K562 (cell line): ENCODE results near the gene NYAP1. TPM values are rescaled to one million over a fixed set of nuclear protein-coding genes. Genes with fewer than 3 reads are reported as not detected.
A peak's percentile ranks its signal among the peaks of the same experiment; 100 is the strongest.

Experiments used
- ATF1 ChIP-seq, 2 experiments: fragments of 450-650 bp in 1 of 2; IDR thresholded peaks; 2 replicates each; pipeline ENCODE4 v1.6.1; 2016; ENCODE audit warnings: missing compliant biosample characterization in 1 of 2, missing genetic modification characterization in 1 of 2
- CEBPG ChIP-seq, 3 experiments: fragments of 200-800 bp in 1 of 3; sonication (Bioruptor generic) in 1 of 3; sonication (generic) in 1 of 3; formaldehyde crosslinking in 1 of 3; IDR thresholded peaks in 2 of 3; conservative IDR thresholded peaks in 1 of 3; 2 replicates each; pipeline versions ENCODE4 v1.6.1 to v1.8.0; 2016 to 2022; ENCODE audit warnings: missing compliant biosample characterization in 2 of 3, missing genetic modification characterization in 2 of 3, mild to moderate bottlenecking in 1 of 3, missing genetic modification reagents in 1 of 3
- ESRRA ChIP-seq: fragments of 450-650 bp; IDR thresholded peaks from 2 replicates; pipeline ENCODE4 v1.6.1; 2014; ENCODE audit warnings: low read depth, mild to moderate bottlenecking, moderate library complexity, borderline replicate concordance
- FUS ChIP-seq: fragments of 200-400 bp; formaldehyde crosslinking; optimal IDR thresholded peaks from 2 replicates; pipeline ENCODE3; 2017; ENCODE audit warnings: low read depth, low read length
- HCFC1 ChIP-seq: IDR thresholded peaks from 2 replicates; pipeline ENCODE4 v1.6.1; 2012; ENCODE audit warnings: low read depth, low read length, improper control_type of control experiment
- HDGF ChIP-seq: fragments of 450-650 bp; IDR thresholded peaks from 2 replicates; pipeline ENCODE4 v1.6.1; 2016
- MAFF ChIP-seq: IDR thresholded peaks from 2 replicates; pipeline ENCODE4 v1.6.1; 2012; ENCODE audit warnings: low read length, improper control_type of control experiment
- MEF2D ChIP-seq: conservative IDR thresholded peaks from 2 replicates; pipeline ENCODE4 v1.6.1; 2016; ENCODE audit warnings: low read depth, missing genetic modification characterization, missing compliant biosample characterization
- MTF1 ChIP-seq: fragments of 250-450 bp; sonication (Bioruptor Pico); IDR thresholded peaks from 2 replicates; pipeline ENCODE4 v1.9.0; 2021; ENCODE audit warnings: moderate library complexity, mild to moderate bottlenecking, inconsistent platforms, borderline replicate concordance
- NBN ChIP-seq: fragments of 450-650 bp; IDR thresholded peaks from 2 replicates; pipeline ENCODE4 v1.6.1; 2016; ENCODE audit warnings: low read depth, mild to moderate bottlenecking
- NCOA6 ChIP-seq: fragments of 450-650 bp; IDR thresholded peaks from 2 replicates; pipeline ENCODE4 v1.6.1; 2017; ENCODE audit warnings: mild to moderate bottlenecking
- PHF20 ChIP-seq: fragments of 450-650 bp; IDR thresholded peaks from 2 replicates; pipeline ENCODE4 v1.6.1; 2018; ENCODE audit not compliant: partially characterized antibody
- POLR2B ChIP-seq: fragments of 450-650 bp; IDR thresholded peaks from 2 replicates; pipeline ENCODE4 v1.6.1; 2018; ENCODE audit warnings: low read depth; ENCODE audit not compliant: partially characterized antibody
- RAD21 ChIP-seq, 2 experiments: fragments of 250-450 bp in 1 of 2; fragments of 450-650 bp in 1 of 2; sonication (Bioruptor Pico) in 1 of 2; formaldehyde crosslinking in 1 of 2; IDR thresholded peaks in 1 of 2; conservative IDR thresholded peaks in 1 of 2; 2 replicates each; pipeline versions ENCODE4 v1.4.0 to v1.8.0; 2020 to 2022; ENCODE audit warnings: mild to moderate bottlenecking in 2 of 2, moderate library complexity in 1 of 2
- RBM34 ChIP-seq: fragments of 200-400 bp; formaldehyde crosslinking; IDR thresholded peaks from 2 replicates; pipeline ENCODE4 v1.6.1; 2018; ENCODE audit warnings: low read length, borderline replicate concordance; ENCODE audit not compliant: insufficient read depth
- SNRNP70 ChIP-seq: fragments of 200-400 bp; formaldehyde crosslinking; optimal IDR thresholded peaks from 2 replicates; pipeline ENCODE3; 2017; ENCODE audit warnings: low read depth, low read length
- SUPT5H ChIP-seq: fragments of 450-650 bp; IDR thresholded peaks from 2 replicates; pipeline ENCODE4 v1.6.1; 2016
- XRCC5 ChIP-seq: fragments of 200-400 bp; formaldehyde crosslinking; IDR thresholded peaks from 2 replicates; pipeline ENCODE4 v1.6.1; 2017; ENCODE audit warnings: low read depth, mild to moderate bottlenecking, low read length
- ZBED1 ChIP-seq: IDR thresholded peaks from 2 replicates; pipeline ENCODE4 v1.6.1; 2014
- ZNF79 ChIP-seq: fragments of 250-450 bp; sonication (Bioruptor Pico); IDR thresholded peaks from 2 replicates; pipeline ENCODE4 v1.4.0; 2020; ENCODE audit warnings: low read depth, mild to moderate bottlenecking, moderate library complexity
- polyA plus RNA-seq, 8 experiments: library from polyadenylated mRNA; depleted of rRNA in 4 of 8; stranded (reverse) in 5 of 8; unstranded in 3 of 8; fragments of >200 nt; fragmentation: Nextera tagmentation in 2 of 8; fragmentation: Illumina TruSeq in 1 of 8; extraction: Ambion mirVana in 2 of 8; extraction: Trizol in 1 of 8; gene quantifications; 2 replicates each; pipeline versions ENCODE4 v1.2.1 to v1.2.3, GENCODE V29; 2011 to 2014; ENCODE audit warnings: inconsistent platforms in 1 of 8, missing spikeins in 1 of 8
- total RNA-seq, 7 experiments: library from RNA; depleted of rRNA in 6 of 7; stranded (reverse); fragments of >200 nt in 6 of 7; fragmentation: Illumina TruSeq in 2 of 7; extraction: Trizol in 2 of 7; gene quantifications; 2 replicates each; pipeline versions ENCODE4 v1.2.1 to v1.2.3, GENCODE V29; 2011 to 2021; ENCODE audit warnings: low replicate concordance in 1 of 7
- TF ChIP-seq, protein P1 (sequence below): sonication (generic); formaldehyde crosslinking; IDR thresholded peaks from 2 replicates; pipeline ENCODE4 v1.8.0; 2023; ENCODE audit warnings: mild to moderate bottlenecking, missing genetic modification reagents
- TF ChIP-seq, protein P2 (sequence below): sonication (generic); formaldehyde crosslinking; IDR thresholded peaks from 2 replicates; pipeline ENCODE4 v1.8.1; 2022; ENCODE audit warnings: missing genetic modification reagents

NYAP1 gene
- total and polyA plus RNA-seq, 9 of the 15 experiments (the other 6 are each of a cell fraction or from before 2014, with no cell fraction given), result 0.11 to 0.88 (median 0.22) TPM; not detected in 2

DNA sequence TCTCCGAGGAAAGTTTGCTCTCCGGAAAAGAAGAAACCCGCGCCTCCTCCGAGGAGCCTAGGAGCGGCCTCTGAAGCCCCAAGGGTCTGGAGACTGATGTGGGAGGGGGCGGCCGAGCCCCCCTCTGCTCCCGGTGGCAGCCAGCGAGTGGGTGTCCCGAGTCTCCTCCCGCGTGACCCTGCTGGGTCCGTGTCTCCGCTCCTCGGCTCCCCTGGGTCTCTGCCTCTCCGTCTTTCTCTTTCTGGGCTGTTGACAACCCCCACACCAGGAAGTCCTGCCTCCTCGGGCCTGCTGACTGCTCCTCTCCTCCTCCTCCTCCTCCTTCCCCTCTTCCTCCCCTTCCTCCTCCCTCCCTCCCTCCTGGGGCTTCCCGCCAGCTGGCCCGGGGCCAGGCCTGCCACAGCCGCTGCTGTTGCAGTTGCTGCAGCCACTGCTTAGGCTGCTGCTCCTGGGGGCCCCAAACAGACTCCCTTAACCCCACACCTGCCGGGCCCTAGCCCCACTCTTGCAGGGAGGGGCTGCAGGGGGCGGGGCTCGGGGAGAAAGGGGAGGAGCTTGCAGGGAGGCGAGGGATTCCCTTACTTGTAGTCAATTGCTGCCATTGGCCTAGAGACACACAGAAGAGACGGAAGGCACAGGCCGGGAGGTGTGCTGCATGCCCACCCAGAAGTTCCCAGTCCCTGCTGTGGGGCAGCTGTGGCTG, 4.6 kb upstream of the NYAP1 start, which contains the start of gene TSC22D4 (continued):
- TF ChIP-seq CEBPG (CRISPR knock-in tag; IDR thresholded peaks at IDR 0.05) (no peak), CEBPG (tag; conservative IDR thresholded peaks at IDR 0.05 in 1 of 2, IDR thresholded peaks at IDR 0.05 in 1 of 2) (no peak), HDGF (peak; percentile 99; the same call in 1 of the 2 replicates), SUPT5H (peak; percentile 90), RAD21 (CRISPR knock-in tag; conservative IDR thresholded peaks at IDR 0.05 in 1 of 2, IDR thresholded peaks at IDR 0.05 in 1 of 2) (0 out of 4 replicates have a peak, but pooled peaks of 1 of the 2 experiments have one; percentile 3), MTF1 (no peak), MAFF (no peak), SNRNP70 (no peak), ESRRA (peak; percentile 25; the same call in 1 of the 2 replicates), RBM34 (no peak), ZNF79 (CRISPR knock-in tag) (no peak), NCOA6 (no peak), HCFC1 (peak; percentile 36), PHF20 (peak; percentile 77), MEF2D (tag) (no peak), NBN (peak; percentile 99), ZBED1 (peak; percentile 71), ATF1 (CRISPR knock-in tag; IDR thresholded peaks at IDR 0.05) (no peak), ATF1 (tag; IDR thresholded peaks at IDR 0.05) (0 out of 2 replicates have a peak, but pooled peaks have one; percentile 16), XRCC5 (peak; percentile 79; the same call in 1 of the 2 replicates), POLR2B (peak; percentile 91), FUS (no peak)
- TF ChIP-seq, protein P1, sequence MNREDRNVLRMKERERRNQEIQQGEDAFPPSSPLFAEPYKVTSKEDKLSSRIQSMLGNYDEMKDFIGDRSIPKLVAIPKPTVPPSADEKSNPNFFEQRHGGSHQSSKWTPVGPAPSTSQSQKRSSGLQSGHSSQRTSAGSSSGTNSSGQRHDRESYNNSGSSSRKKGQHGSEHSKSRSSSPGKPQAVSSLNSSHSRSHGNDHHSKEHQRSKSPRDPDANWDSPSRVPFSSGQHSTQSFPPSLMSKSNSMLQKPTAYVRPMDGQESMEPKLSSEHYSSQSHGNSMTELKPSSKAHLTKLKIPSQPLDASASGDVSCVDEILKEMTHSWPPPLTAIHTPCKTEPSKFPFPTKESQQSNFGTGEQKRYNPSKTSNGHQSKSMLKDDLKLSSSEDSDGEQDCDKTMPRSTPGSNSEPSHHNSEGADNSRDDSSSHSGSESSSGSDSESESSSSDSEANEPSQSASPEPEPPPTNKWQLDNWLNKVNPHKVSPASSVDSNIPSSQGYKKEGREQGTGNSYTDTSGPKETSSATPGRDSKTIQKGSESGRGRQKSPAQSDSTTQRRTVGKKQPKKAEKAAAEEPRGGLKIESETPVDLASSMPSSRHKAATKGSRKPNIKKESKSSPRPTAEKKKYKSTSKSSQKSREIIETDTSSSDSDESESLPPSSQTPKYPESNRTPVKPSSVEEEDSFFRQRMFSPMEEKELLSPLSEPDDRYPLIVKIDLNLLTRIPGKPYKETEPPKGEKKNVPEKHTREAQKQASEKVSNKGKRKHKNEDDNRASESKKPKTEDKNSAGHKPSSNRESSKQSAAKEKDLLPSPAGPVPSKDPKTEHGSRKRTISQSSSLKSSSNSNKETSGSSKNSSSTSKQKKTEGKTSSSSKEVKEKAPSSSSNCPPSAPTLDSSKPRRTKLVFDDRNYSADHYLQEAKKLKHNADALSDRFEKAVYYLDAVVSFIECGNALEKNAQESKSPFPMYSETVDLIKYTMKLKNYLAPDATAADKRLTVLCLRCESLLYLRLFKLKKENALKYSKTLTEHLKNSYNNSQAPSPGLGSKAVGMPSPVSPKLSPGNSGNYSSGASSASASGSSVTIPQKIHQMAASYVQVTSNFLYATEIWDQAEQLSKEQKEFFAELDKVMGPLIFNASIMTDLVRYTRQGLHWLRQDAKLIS, result peak; percentile 77; the same call in 1 of the 2 replicates
- TF ChIP-seq, protein P2, sequence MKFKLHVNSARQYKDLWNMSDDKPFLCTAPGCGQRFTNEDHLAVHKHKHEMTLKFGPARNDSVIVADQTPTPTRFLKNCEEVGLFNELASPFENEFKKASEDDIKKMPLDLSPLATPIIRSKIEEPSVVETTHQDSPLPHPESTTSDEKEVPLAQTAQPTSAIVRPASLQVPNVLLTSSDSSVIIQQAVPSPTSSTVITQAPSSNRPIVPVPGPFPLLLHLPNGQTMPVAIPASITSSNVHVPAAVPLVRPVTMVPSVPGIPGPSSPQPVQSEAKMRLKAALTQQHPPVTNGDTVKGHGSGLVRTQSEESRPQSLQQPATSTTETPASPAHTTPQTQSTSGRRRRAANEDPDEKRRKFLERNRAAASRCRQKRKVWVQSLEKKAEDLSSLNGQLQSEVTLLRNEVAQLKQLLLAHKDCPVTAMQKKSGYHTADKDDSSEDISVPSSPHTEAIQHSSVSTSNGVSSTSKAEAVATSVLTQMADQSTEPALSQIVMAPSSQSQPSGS, result no peak
